GM12878 (cell line): ENCODE data around the gene LIMS1. TPM values are rescaled to one million over a fixed set of nuclear protein-coding genes. Genes with fewer than 3 reads are reported as not detected.

Experiments
- ATAC-seq: fragments of 200-7000 bp; cut with Tn5 transposase; 3 replicates; pipeline ENCODE4 v1.9.1; 2020; ENCODE audit warnings: mild to moderate bottlenecking, moderate library complexity
- BruUV-seq: library from RNA; stranded (reverse); fragments of 400-500 nt; replicated peaks from 2 replicates; lab custom pipeline; 2021; lab: Mats Ljungman, UMichigan
- CTCF ChIA-PET: fragments of 300-600 bp; sonication (Branson Sonifier 250); formaldehyde crosslinking; extraction: SDS; loops from one replicate; lab custom pipeline; 2021; ENCODE audit warnings: inconsistent platforms; lab: Yijun Ruan, JAX
- POLR2A ChIA-PET: fragments of 350-600 bp; formaldehyde crosslinking; extraction: SDS; loops from one replicate; lab custom pipeline; 2021; ENCODE audit warnings: inconsistent platforms; lab: Charles Lee
- RAD21 ChIA-PET: fragments of 300-600 bp; sonication (Branson Sonifier 250); formaldehyde crosslinking; loops from one replicate; lab custom pipeline; 2023; ENCODE audit warnings: antibody characterized with exemption; ENCODE audit not compliant: unreplicated experiment; lab: Charles Lee
- SMC1A ChIA-PET: fragments of 300-600 bp; sonication (Branson Sonifier 250); formaldehyde crosslinking; loops from one replicate; lab custom pipeline; 2023; ENCODE audit not compliant: unreplicated experiment, uncharacterized antibody; lab: Charles Lee
- DNase-seq: peaks from one replicate; pipeline ENCODE4 v3.0.0-alpha.2; 2011; ENCODE audit warnings: low read depth, low spot score
- FAIRE-seq: peaks from 3 replicates; lab custom pipeline; 2011; peaks lifted over from hg19 to GRCh38; lab: Jason Lieb, UNC
- H2AFZ ChIP-seq: 2 replicates; pipeline ENCODE4 v1.6.0; 2011; ENCODE audit warnings: low read depth, low read length, control low read depth; ENCODE audit not compliant: control insufficient read depth
- H3K27ac ChIP-seq: 2 replicates; pipeline ENCODE4 v1.5.1; 2011; ENCODE audit warnings: control low read depth; ENCODE audit not compliant: control insufficient read depth, insufficient read depth
- H3K27me3 ChIP-seq, 2 experiments: replicated peaks in 1 of 2; 2 replicates each; pipeline versions ENCODE4 v1.6.0 to v1.6.1; 2011; ENCODE audit warnings: low read length in 1 of 2; ENCODE audit not compliant: control insufficient read depth in 2 of 2, insufficient read depth in 2 of 2
- H3K36me3 ChIP-seq, 2 experiments: 2 replicates each; pipeline ENCODE4 v1.5.1; 2011; ENCODE audit warnings: low read length in 1 of 2; ENCODE audit not compliant: control insufficient read depth in 2 of 2, insufficient read depth in 2 of 2
- H3K4me1 ChIP-seq: 2 replicates; pipeline ENCODE4 v1.6.1; 2011; ENCODE audit warnings: mild to moderate bottlenecking, low read length, moderate library complexity, mixed read lengths; ENCODE audit not compliant: control insufficient read depth, insufficient read depth
- H3K4me2 ChIP-seq: 2 replicates; pipeline ENCODE4 v1.6.0; 2011; ENCODE audit warnings: control low read depth; ENCODE audit not compliant: control insufficient read depth, insufficient read depth
- H3K4me3 ChIP-seq: fragments of 200-600 bp; sonication (generic); 2 replicates; pipeline ENCODE4 v1.5.1; 2016
- H3K79me2 ChIP-seq: 2 replicates; pipeline ENCODE4 v1.6.0; 2011; ENCODE audit warnings: low read length; ENCODE audit not compliant: control insufficient read depth, insufficient read depth
- H3K9ac ChIP-seq: 2 replicates; pipeline ENCODE4 v1.8.0; 2011; ENCODE audit warnings: low read length, control low read depth, mixed read lengths; ENCODE audit not compliant: control insufficient read depth, insufficient read depth
- H3K9me3 ChIP-seq: replicated peaks from 3 replicates; pipeline ENCODE4 v1.5.1; 2011; ENCODE audit warnings: mild to moderate bottlenecking, low read length; ENCODE audit not compliant: control insufficient read depth, insufficient read depth
- H4K20me1 ChIP-seq: 2 replicates; pipeline ENCODE4 v1.6.0; 2011; ENCODE audit not compliant: control insufficient read depth, insufficient read depth
- PAX8 ChIP-seq: fragments of 450-650 bp; IDR thresholded peaks from 2 replicates; pipeline ENCODE4 v1.6.1; 2017; ENCODE audit warnings: mild to moderate bottlenecking, moderate library complexity
- SIN3A ChIP-seq: IDR thresholded peaks from 2 replicates; pipeline ENCODE4 v1.6.1; 2012; ENCODE audit warnings: low read depth, low read length, improper control_type of control experiment
- SMAD1 ChIP-seq: fragments of 450-650 bp; IDR thresholded peaks from 2 replicates; pipeline ENCODE4 v1.6.1; 2018; ENCODE audit warnings: mild to moderate bottlenecking, low read depth; ENCODE audit not compliant: partially characterized antibody
- SMC3 ChIP-seq: IDR thresholded peaks from 2 replicates; pipeline ENCODE4 v1.6.1; 2011; ENCODE audit warnings: low read length, improper control_type of control experiment, borderline replicate concordance
- YY1 ChIP-seq: IDR thresholded peaks from 2 replicates; pipeline ENCODE4 v1.6.1; 2011; ENCODE audit warnings: low read depth, mild to moderate bottlenecking, low read length
- WGBS: methylation state at CpG from one replicate; pipeline ENCODE4 v1.1.6; 2016; ENCODE audit warnings: low lambda C conversion rate; ENCODE audit not compliant: insufficient replicate concordance, insufficient coverage; ENCODE audit errors: missing lambda C conversion rate; 5-methylcytosine and 5-hydroxymethylcytosine counted together
- in situ Hi-C: fragments of 300-500 bp; cut with MboI; formaldehyde crosslinking; loops from 9 replicates; pipeline ENCODE4 v1.14.3; 2018; ENCODE audit warnings: mixed read lengths
- intact Hi-C: fragments of 100-400 bp; cut with micrococcal nuclease; formaldehyde crosslinking; loops from one replicate; pipeline ENCODE4 v1.14.2; 2022; ENCODE audit not compliant: unreplicated experiment
- polyA plus RNA-seq, 11 experiments: library from polyadenylated mRNA; depleted of rRNA in 4 of 11; unstranded in 6 of 11; stranded (reverse) in 5 of 11; fragments of >200 nt; fragmentation: Nextera tagmentation in 4 of 11; fragmentation: Illumina TruSeq in 1 of 11; extraction: Ambion mirVana in 4 of 11; extraction: Trizol in 1 of 11; gene quantifications; 1 replicate in 1 of 11; 2 replicates in 10 of 11; pipeline versions ENCODE4 v1.2.1 to v1.2.3, GENCODE V29; 2011 to 2016; ENCODE audit warnings: inconsistent platforms in 2 of 11, missing spikeins in 2 of 11, low read depth in 1 of 11
- total RNA-seq, 4 experiments: library from RNA; depleted of rRNA in 3 of 4; stranded (reverse); fragments of >200 nt in 3 of 4; fragmentation: Illumina TruSeq in 1 of 4; extraction: Trizol in 1 of 4; gene quantifications; 2 replicates each; pipeline versions ENCODE4 v1.2.1 to v1.2.3, GENCODE V29; 2013 to 2021
- TF ChIP-seq, protein P1 (sequence below): fragments of 150-350 bp; IDR thresholded peaks from 2 replicates; pipeline ENCODE4 v1.6.1; 2014; ENCODE audit warnings: mild to moderate bottlenecking, low read depth, low read length
- TF ChIP-seq, protein P2 (sequence below): fragments of 450-650 bp; IDR thresholded peaks from 2 replicates; pipeline ENCODE4 v1.6.1; 2017; ENCODE audit warnings: mild to moderate bottlenecking, moderate library complexity

Gene LIMS1
- total and polyA plus RNA-seq, 10 of the 15 experiments (the other 5 are each of a cell fraction or from before 2014, with no cell fraction given): 15.7 to 98.1 (median 43.9) TPM

DNA sequence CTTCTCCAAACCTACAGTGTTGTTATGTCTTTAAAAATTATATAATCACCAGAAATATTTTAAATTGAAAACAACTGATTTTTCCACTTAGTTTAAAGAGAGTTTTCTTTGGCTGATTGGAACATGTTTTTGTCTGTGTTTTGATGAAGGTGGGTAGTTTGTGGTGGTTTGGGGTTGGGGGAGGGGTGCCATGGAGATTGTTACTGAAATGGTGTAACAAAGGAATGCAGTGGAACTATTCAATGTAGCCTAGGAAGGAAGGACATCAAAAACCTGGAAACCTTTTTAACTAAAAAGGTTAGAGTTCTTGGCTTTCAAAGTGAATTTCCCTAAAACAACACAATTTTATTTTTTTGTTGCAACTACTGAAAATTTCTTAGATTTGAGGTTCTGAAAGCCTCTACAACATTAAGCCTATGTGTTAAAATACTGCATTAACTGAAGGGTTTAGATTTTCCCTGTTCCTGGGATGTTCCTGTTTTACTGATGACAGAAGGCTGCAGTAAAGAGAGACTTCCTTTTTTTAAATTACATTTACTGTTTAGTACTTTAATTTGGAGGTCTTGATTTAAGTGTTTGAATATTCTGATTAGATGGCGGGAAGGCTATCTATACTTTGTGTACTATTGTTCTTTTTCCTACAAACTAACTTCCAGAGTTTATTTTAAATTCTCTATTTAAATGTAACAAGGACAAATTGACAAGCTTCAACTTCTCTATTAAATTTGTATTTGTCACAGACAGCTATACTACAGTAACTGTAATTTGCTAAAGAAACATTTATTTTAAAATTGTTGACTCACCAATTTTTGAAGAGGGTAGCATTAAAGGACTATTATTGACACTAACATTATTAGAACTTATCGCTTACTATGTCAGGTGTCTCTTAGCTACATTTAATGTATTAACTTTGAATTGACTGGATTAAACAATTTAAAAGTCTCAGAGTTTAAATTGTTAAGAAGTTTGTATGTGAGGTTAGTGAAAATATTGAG, 87.7 kb downstream of the LIMS1 start:
- BruUV-seq: TSS peak; percentile 52
- intact Hi-C loops (no loop called here), in situ Hi-C loops (no loop called here)
- RAD21 ChIA-PET: interaction anchor here (1.0 to 4.7 kb wide), 8 partner anchors 10 to 38 kb away, joined by 3 to 52 read pairs (median 4); no protein-coding TSS in a partner anchor
- Histone ChIP-seq H3K27ac (no peak overlapping the region), H3K4me1 (peaks cover 16% of the 10 kb centered on the region), H3K9ac (0 out of 2 replicates have a peak overlapping the region, but pooled peaks have one; percentile 5), H3K79me2 (peaks cover 1% of the 10 kb centered on the region; the same call in 1 of the 2 replicates), H3K9me3 (no peaks in the 10 kb centered on the region), H3K27me3 (no peaks in the 10 kb centered on the region), H3K36me3 (no peaks in the 10 kb centered on the region), H4K20me1 (no peaks in the 10 kb centered on the region; the same call in 1 of the 2 replicates), H3K4me3 (no peak overlapping the region), H3K4me2 (peak overlapping the region; percentile 46; the same call in 1 of the 2 replicates), H2AFZ (no peak overlapping the region)
- DNase-seq (no peak), FAIRE-seq (no peak), ATAC-seq (no peak)
- WGBS: 95% methylated on average over 2 of the region's 2 CpGs
- TF ChIP-seq, protein P1, sequence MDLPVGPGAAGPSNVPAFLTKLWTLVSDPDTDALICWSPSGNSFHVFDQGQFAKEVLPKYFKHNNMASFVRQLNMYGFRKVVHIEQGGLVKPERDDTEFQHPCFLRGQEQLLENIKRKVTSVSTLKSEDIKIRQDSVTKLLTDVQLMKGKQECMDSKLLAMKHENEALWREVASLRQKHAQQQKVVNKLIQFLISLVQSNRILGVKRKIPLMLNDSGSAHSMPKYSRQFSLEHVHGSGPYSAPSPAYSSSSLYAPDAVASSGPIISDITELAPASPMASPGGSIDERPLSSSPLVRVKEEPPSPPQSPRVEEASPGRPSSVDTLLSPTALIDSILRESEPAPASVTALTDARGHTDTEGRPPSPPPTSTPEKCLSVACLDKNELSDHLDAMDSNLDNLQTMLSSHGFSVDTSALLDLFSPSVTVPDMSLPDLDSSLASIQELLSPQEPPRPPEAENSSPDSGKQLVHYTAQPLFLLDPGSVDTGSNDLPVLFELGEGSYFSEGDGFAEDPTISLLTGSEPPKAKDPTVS: no peak
- no peak for TF ChIP-seq SIN3A
- TF ChIP-seq PAX8: no peak
- no peak for TF ChIP-seq YY1
- TF ChIP-seq, protein P2, sequence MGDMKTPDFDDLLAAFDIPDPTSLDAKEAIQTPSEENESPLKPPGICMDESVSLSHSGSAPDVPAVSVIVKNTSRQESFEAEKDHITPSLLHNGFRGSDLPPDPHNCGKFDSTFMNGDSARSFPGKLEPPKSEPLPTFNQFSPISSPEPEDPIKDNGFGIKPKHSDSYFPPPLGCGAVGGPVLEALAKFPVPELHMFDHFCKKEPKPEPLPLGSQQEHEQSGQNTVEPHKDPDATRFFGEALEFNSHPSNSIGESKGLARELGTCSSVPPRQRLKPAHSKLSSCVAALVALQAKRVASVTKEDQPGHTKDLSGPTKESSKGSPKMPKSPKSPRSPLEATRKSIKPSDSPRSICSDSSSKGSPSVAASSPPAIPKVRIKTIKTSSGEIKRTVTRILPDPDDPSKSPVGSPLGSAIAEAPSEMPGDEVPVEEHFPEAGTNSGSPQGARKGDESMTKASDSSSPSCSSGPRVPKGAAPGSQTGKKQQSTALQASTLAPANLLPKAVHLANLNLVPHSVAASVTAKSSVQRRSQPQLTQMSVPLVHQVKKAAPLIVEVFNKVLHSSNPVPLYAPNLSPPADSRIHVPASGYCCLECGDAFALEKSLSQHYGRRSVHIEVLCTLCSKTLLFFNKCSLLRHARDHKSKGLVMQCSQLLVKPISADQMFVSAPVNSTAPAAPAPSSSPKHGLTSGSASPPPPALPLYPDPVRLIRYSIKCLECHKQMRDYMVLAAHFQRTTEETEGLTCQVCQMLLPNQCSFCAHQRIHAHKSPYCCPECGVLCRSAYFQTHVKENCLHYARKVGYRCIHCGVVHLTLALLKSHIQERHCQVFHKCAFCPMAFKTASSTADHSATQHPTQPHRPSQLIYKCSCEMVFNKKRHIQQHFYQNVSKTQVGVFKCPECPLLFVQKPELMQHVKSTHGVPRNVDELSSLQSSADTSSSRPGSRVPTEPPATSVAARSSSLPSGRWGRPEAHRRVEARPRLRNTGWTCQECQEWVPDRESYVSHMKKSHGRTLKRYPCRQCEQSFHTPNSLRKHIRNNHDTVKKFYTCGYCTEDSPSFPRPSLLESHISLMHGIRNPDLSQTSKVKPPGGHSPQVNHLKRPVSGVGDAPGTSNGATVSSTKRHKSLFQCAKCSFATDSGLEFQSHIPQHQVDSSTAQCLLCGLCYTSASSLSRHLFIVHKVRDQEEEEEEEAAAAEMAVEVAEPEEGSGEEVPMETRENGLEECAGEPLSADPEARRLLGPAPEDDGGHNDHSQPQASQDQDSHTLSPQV: no peak
- no peak for TF ChIP-seq SMC3
- TF ChIP-seq SMAD1: no peak
- POLR2A ChIA-PET: interaction anchor here (0.9 to 2.0 kb wide), 5 partner anchors 8 to 11 kb away, joined by 3 to 17 read pairs (median 6); no protein-coding TSS in a partner anchor
- SMC1A ChIA-PET: interaction anchor here (0.9 to 23.9 kb wide), 9 partner anchors 5 to 57 kb away, joined by 4 to 800 read pairs (median 6); no protein-coding TSS in a partner anchor
- CTCF ChIA-PET: interaction anchor here (0.6 to 11.7 kb wide), 8 partner anchors 7 to 224 kb away, joined by 3 to 161 read pairs (median 7); no protein-coding TSS in a partner anchor
